Calu3 (cell line): ENCODE results near the gene ZNF84. TPM values are rescaled to one million over a fixed set of nuclear protein-coding genes. Genes with fewer than 3 reads are reported as not detected.

Source experiments
- Bru-seq: library from RNA; stranded (reverse); fragments of 400-500 nt; gene quantifications from one replicate; lab custom pipeline; 2021; lab: Mats Ljungman, UMichigan
- BruChase-seq, 2 experiments: library from RNA; stranded (reverse); fragments of 400-500 nt; gene quantifications; one replicate each; lab custom pipeline; 2021; lab: Mats Ljungman, UMichigan
- BruUV-seq: library from RNA; stranded (reverse); fragments of 400-500 nt; replicated peaks from 2 replicates; lab custom pipeline; 2021; lab: Mats Ljungman, UMichigan
- CTCF ChIA-PET: fragments of 300-600 bp; sonication (Branson Sonifier 250); formaldehyde crosslinking; loops from one replicate; lab custom pipeline; 2022; ENCODE audit warnings: antibody characterized with exemption; lab: Charles Lee
- DNase-seq: peaks from one replicate; pipeline ENCODE4 v3.0.0; 2022
- H3K27ac Mint-ChIP-seq: one replicate; pipeline ENCODE4 v1.8.0; 2022; ENCODE audit warnings: mixed read lengths; ENCODE audit not compliant: unreplicated experiment
- H3K27me3 Mint-ChIP-seq: one replicate; pipeline ENCODE4 v1.8.0; 2022; ENCODE audit warnings: mixed read lengths; ENCODE audit not compliant: unreplicated experiment
- H3K36me3 Mint-ChIP-seq: one replicate; pipeline ENCODE4 v1.8.0; 2022; ENCODE audit warnings: mild to moderate bottlenecking, moderate library complexity, mixed read lengths; ENCODE audit not compliant: insufficient read depth, unreplicated experiment
- H3K4me1 Mint-ChIP-seq: one replicate; pipeline ENCODE4 v1.8.0; 2022; ENCODE audit warnings: mild to moderate bottlenecking, low read depth, mixed read lengths; ENCODE audit not compliant: unreplicated experiment
- H3K4me3 Mint-ChIP-seq: one replicate; pipeline ENCODE4 v1.8.0; 2022; ENCODE audit warnings: mild to moderate bottlenecking, low read depth, moderate library complexity, mixed read lengths; ENCODE audit not compliant: unreplicated experiment
- H3K9me3 Mint-ChIP-seq: one replicate; pipeline ENCODE4 v1.8.0; 2022; ENCODE audit warnings: low read depth, mixed read lengths; ENCODE audit not compliant: unreplicated experiment
- intact Hi-C: fragments of 100-400 bp; cut with micrococcal nuclease; formaldehyde crosslinking; loops from one replicate; pipeline ENCODE4 v1.10.0; 2022; ENCODE audit not compliant: unreplicated experiment
- long read RNA-seq: library from polyadenylated mRNA; stranded (forward); transcript quantifications from one replicate; pipeline ENCODE4 v2.0.0, GENCODE V29; 2022
- total RNA-seq: library from RNA; stranded (reverse); gene quantifications from 2 replicates; pipeline ENCODE4 v1.2.3, GENCODE V29; 2022
- TF ChIP-seq, protein P1 (sequence below): fragments of 200-600 bp; IDR thresholded peaks from one replicate; pipeline ENCODE4 v1.8.0; 2022; ENCODE audit warnings: antibody characterized with exemption; ENCODE audit not compliant: unreplicated experiment

Gene ZNF84
- total RNA-seq (44.5 and 49.8 TPM in 2 replicates), Bru-seq, nascent RNA (percentile 94 among the genes with signal in this experiment), BruChase-seq, experiment 1, labeled RNA remaining after a 6-hour chase (percentile 91 among the genes with signal in this experiment), BruChase-seq, experiment 2, labeled RNA remaining after a 2-hour chase (percentile 95 among the genes with signal in this experiment)
- long read RNA-seq, full-length matches to known transcripts: 20 of 49 reads
- long read RNA-seq, partial matches to known transcripts: 2 of 49 reads
- long read RNA-seq, other reads (novel, unspliced or antisense): 27 of 49 reads

- no peaks in the 10 kb centered on the region for H3K27me3 Mint-ChIP-seq
- H3K4me1 Mint-ChIP-seq: no peaks in the 10 kb centered on the region
- TF ChIP-seq, protein P1, sequence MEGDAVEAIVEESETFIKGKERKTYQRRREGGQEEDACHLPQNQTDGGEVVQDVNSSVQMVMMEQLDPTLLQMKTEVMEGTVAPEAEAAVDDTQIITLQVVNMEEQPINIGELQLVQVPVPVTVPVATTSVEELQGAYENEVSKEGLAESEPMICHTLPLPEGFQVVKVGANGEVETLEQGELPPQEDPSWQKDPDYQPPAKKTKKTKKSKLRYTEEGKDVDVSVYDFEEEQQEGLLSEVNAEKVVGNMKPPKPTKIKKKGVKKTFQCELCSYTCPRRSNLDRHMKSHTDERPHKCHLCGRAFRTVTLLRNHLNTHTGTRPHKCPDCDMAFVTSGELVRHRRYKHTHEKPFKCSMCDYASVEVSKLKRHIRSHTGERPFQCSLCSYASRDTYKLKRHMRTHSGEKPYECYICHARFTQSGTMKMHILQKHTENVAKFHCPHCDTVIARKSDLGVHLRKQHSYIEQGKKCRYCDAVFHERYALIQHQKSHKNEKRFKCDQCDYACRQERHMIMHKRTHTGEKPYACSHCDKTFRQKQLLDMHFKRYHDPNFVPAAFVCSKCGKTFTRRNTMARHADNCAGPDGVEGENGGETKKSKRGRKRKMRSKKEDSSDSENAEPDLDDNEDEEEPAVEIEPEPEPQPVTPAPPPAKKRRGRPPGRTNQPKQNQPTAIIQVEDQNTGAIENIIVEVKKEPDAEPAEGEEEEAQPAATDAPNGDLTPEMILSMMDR: no peak
- peak; percentile 98 for DNase-seq
- H3K27ac Mint-ChIP-seq: peak within 1 kb of the TSS; percentile 86
- peaks cover 25% of the 10 kb centered on the region for H3K9me3 Mint-ChIP-seq
- BruUV-seq: no TSS peak
- peaks cover 54% of the 10 kb centered on the region for H3K36me3 Mint-ChIP-seq
- H3K4me3 Mint-ChIP-seq: peak within 1 kb of the TSS; percentile 94
- CTCF ChIA-PET: interaction anchor here (0.6 kb wide), 1 partner anchor 8 kb away, joined by 6 read pairs; no protein-coding TSS in a partner anchor
- intact Hi-C loops: loop anchor here (2.0 kb wide), 2 partner anchors 43 to 51 kb away; partner anchors contain the start of genes ZNF140 and ZNF26
Measured at GRCh38 chr12:133037207-133038005, at the start of gene ZNF84. ZNF84 (plus strand) TSS chr12:133037509; CDS start chr12:133041468, 3,959 bp downstream.

GRCh38 chr12:132998741-132999140 is 38.6 kb upstream of the ZNF84 start:
- intact Hi-C loops: no loop called here
- H3K4me1 Mint-ChIP-seq: no peaks in the 10 kb centered on the region
- H3K4me3 Mint-ChIP-seq: no peak overlapping the region
- CTCF ChIA-PET: no interaction called here
- no peak for DNase-seq
- H3K27me3 Mint-ChIP-seq: no peaks in the 10 kb centered on the region
- peaks cover 1% of the 10 kb centered on the region for H3K36me3 Mint-ChIP-seq
- no peak overlapping the region for H3K27ac Mint-ChIP-seq
- no TSS peak for BruUV-seq
- TF ChIP-seq, protein P1: no peak
- H3K9me3 Mint-ChIP-seq: peaks cover 25% of the 10 kb centered on the region

GRCh38 chr12:133010657-133011297 is 26.5 kb upstream of the ZNF84 start:
- DNase-seq: no peak
- Mint-ChIP-seq H3K4me1 (no peaks in the 10 kb centered on the region), H3K27ac (peak overlapping the region; percentile 86), H3K27me3 (no peaks in the 10 kb centered on the region), H3K9me3 (peaks cover 26% of the 10 kb centered on the region), H3K4me3 (no peak overlapping the region), H3K36me3 (peaks cover 49% of the 10 kb centered on the region)
- intact Hi-C loops: no loop called here
- BruUV-seq: no TSS peak
- CTCF ChIA-PET: no interaction called here
- TF ChIP-seq, protein P1: no peak

DNA sequence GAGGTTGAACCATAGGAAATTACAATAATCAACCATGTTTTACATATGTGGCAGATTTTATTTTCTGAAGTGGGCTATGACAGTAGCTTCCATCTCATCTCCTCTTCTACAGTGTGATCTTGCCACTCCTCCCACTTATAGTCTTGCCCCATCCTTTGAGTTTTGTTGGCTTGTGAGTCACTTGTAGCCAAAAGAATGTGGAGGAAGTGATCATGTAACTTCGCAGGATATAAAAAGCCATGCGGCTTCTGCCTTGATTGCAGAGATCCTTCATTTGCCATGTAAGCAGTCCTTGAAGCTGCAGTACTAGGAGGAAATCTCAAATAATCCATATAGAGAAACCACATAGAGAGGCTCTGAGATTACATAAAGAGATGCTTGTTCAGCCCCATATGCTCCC is 13.7 kb upstream of the ZNF84 start:
- CTCF ChIA-PET: interaction anchor here (0.5 kb wide), 1 partner anchor 67 kb away, joined by 9 read pairs; no protein-coding TSS in a partner anchor
- Mint-ChIP-seq H3K4me3 (no peak overlapping the region), H3K27ac (no peak overlapping the region), H3K4me1 (no peaks in the 10 kb centered on the region), H3K27me3 (no peaks in the 10 kb centered on the region), H3K9me3 (peaks cover 26% of the 10 kb centered on the region), H3K36me3 (peaks cover 24% of the 10 kb centered on the region)
- no peak for DNase-seq
- intact Hi-C loops: no loop called here
- TF ChIP-seq, protein P1: no peak
- BruUV-seq: no TSS peak
